ENCODE data around the gene DHX32.
A peak's percentile ranks its signal among the peaks of the same experiment; 100 is the strongest.

DHX32 gene

GRCh38 chr10:125849448-125849847, 31.6 kb downstream of the DHX32 start:
- no peak for DNase-seq (ENCODE audit: low spot score)

GRCh38 chr10:125848857-125849256, 32.2 kb downstream of the DHX32 start:
- DNase-seq (ENCODE audit: low spot score), result no peak

GRCh38 chr10:125848371-125848770, 32.7 kb downstream of the DHX32 start:
- DNase-seq (ENCODE audit: low spot score), result no peak

GRCh38 chr10:125846894-125847293, 34.2 kb downstream of the DHX32 start:
- DNase-seq (ENCODE audit: low spot score), result no peak

- DNase-seq (ENCODE audit: low spot score), result no peak
Measured at GRCh38 chr10:125845617-125846016, 35.5 kb downstream of the DHX32 start.

- no peak for DNase-seq (ENCODE audit: low spot score)
Measured at GRCh38 chr10:125844751-125845221, 36.3 kb downstream of the DHX32 start.

- no peak for DNase-seq (ENCODE audit: low spot score)
Measured at GRCh38 chr10:125843603-125844329, 37.3 kb downstream of the DHX32 start.

GRCh38 chr10:125840955-125841354, 40.1 kb downstream of the DHX32 start:
- no peak for DNase-seq (ENCODE audit: low spot score)

- DNase-seq (ENCODE audit: low spot score), result no peak
Measured at GRCh38 chr10:125840406-125840805, 40.7 kb downstream of the DHX32 start.

GRCh38 chr10:125838802-125839575, 42.1 kb downstream of the DHX32 start:
- no peak for DNase-seq (ENCODE audit: low spot score)

GRCh38 chr10:125836746-125837145, 44.3 kb downstream of the DHX32 start:
- DNase-seq (ENCODE audit: low spot score), result no peak

- DNase-seq (ENCODE audit: low spot score), result no peak
Measured at GRCh38 chr10:125828311-125828710, 52.8 kb downstream of the DHX32 start.

- DNase-seq (ENCODE audit: low spot score), result no peak
Measured at GRCh38 chr10:125827133-125827532, 54.0 kb downstream of the DHX32 start.

GRCh38 chr10:125824736-125825135, 56.4 kb downstream of the DHX32 start:
- peak; percentile 24 for DNase-seq (ENCODE audit: low spot score)

GRCh38 chr10:125823663-125824251, 57.3 kb downstream of the DHX32 start:
- DNase-seq (ENCODE audit: low spot score), result peak; percentile 20

GRCh38 chr10:125822878-125823662, 58.0 kb downstream of the DHX32 start, which contains the start of the genes BCCIP and UROS:
Gene BCCIP, plus strand, starts transcription at chr10:125823546. Its CDS starts 12 bp downstream, at chr10:125823558.
Gene UROS, minus strand, starts transcription at chr10:125823258. Its CDS starts 6,759 bp downstream, at chr10:125816499.
- DNase-seq (ENCODE audit: low spot score), result peak; percentile 98

- DNase-seq (ENCODE audit: low spot score), result no peak
Measured at GRCh38 chr10:125820701-125821100, 60.4 kb downstream of the DHX32 start.

- no peak for DNase-seq (ENCODE audit: low spot score)
Measured at GRCh38 chr10:125817337-125817946, 63.6 kb downstream of the DHX32 start.

- no peak for DNase-seq (ENCODE audit: low spot score)
Measured at GRCh38 chr10:125816548-125816947, 64.5 kb downstream of the DHX32 start.

- DNase-seq (ENCODE audit: low spot score), result no peak
Measured at GRCh38 chr10:125815764-125816163, 65.3 kb downstream of the DHX32 start.

- peak; percentile 34 for DNase-seq (ENCODE audit: low spot score)
Measured at GRCh38 chr10:125812128-125812750, 68.9 kb downstream of the DHX32 start.

Measured in GM03348 (cell line).